HCT116 (cell line): Measurements from ENCODE around the gene KCNC1. TPM values are rescaled to one million over a fixed set of nuclear protein-coding genes. Genes with fewer than 3 reads are reported as not detected.

Source experiments
- ATAC-seq: fragments of 200-7000 bp; cut with Tn5 transposase; 2 replicates; pipeline ENCODE4 v1.9.1; 2020; ENCODE audit warnings: mild to moderate bottlenecking, moderate library complexity
- BruUV-seq: library from RNA; stranded (reverse); fragments of 400-500 nt; replicated peaks from 2 replicates; lab custom pipeline; 2021; lab: Mats Ljungman, UMichigan
- CTCF ChIA-PET: fragments of 300-600 bp; sonication (Branson Sonifier 250); formaldehyde crosslinking; loops from one replicate; lab custom pipeline; 2021; ENCODE audit warnings: antibody characterized with exemption; lab: Charles Lee
- POLR2A ChIA-PET: fragments of 300-600, 350-600 bp; sonication (Branson Sonifier 250); formaldehyde crosslinking; loops from one replicate; lab custom pipeline; 2021; ENCODE audit warnings: antibody characterized with exemption; lab: Charles Lee
- RAD21 ChIA-PET, 2 experiments: fragments of 300-600 bp; sonication (Branson Sonifier 250); formaldehyde crosslinking; loops; one replicate each; lab custom pipeline; 2023; ENCODE audit warnings: low total read pairs in 2 of 2; ENCODE audit not compliant: uncharacterized antibody in 2 of 2, unreplicated experiment in 2 of 2, low non-redundant PET in 1 of 2; lab: Charles Lee
- DNase-seq: peaks from one replicate; pipeline ENCODE4 v3.0.0-alpha.2; 2010; ENCODE audit warnings: low read depth, low spot score
- H2AFZ ChIP-seq: fragments of 200-600 bp; shearing (Covaris generic), sonication (generic); 2 replicates; pipeline ENCODE4 v1.6.1; 2017; ENCODE audit warnings: low read depth, mixed run types, mixed read lengths, antibody characterized with exemption, low read length; ENCODE audit not compliant: poor library complexity, severe bottlenecking
- H3K27ac ChIP-seq: 2 replicates; pipeline ENCODE4 v1.5.1; 2012; ENCODE audit warnings: low read depth, low read length
- H3K27me3 ChIP-seq: fragments of 200-600 bp; sonication (generic); 2 replicates; pipeline ENCODE4 v1.6.1; 2016; ENCODE audit warnings: mixed run types, low read length, mixed read lengths; ENCODE audit not compliant: insufficient read depth
- H3K36me3 ChIP-seq, 2 experiments: fragments of 200-500 bp in 1 of 2; fragments of 200-600 bp in 1 of 2; sonication (Bioruptor generic) in 1 of 2; sonication (generic) in 1 of 2; 2 replicates each; pipeline versions ENCODE4 v1.5.1 to v1.6.1; 2014 to 2016; ENCODE audit warnings: low read length in 2 of 2, inconsistent platforms in 1 of 2, mixed read lengths in 1 of 2, mixed run types in 1 of 2; ENCODE audit not compliant: insufficient read depth in 2 of 2, control insufficient read depth in 1 of 2
- H3K4me1 ChIP-seq, 2 experiments: fragments of 200-600 bp in 1 of 2; sonication (generic) in 1 of 2; 2 replicates each; pipeline versions ENCODE4 v1.5.1 to v1.6.1; 2012 to 2017; ENCODE audit warnings: low read length in 2 of 2, inconsistent platforms in 1 of 2, mild to moderate bottlenecking in 1 of 2, mixed read lengths in 1 of 2, mixed run types in 1 of 2, moderate library complexity in 1 of 2; ENCODE audit not compliant: insufficient read depth in 2 of 2, control insufficient read depth in 1 of 2
- H3K4me2 ChIP-seq: fragments of 200-600 bp; sonication (generic); 2 replicates; pipeline ENCODE4 v1.6.1; 2017; ENCODE audit warnings: mixed run types, low read length, mixed read lengths
- H3K4me3 ChIP-seq, 2 experiments: fragments of 200-600 bp in 1 of 2; sonication (generic) in 1 of 2; replicated peaks in 1 of 2; 2 replicates each; pipeline ENCODE4 v1.5.1; 2011 to 2016; ENCODE audit warnings: low read length in 2 of 2, control low read depth in 1 of 2, low read depth in 1 of 2, mild to moderate bottlenecking in 1 of 2, mixed read lengths in 1 of 2, mixed run types in 1 of 2
- H3K79me2 ChIP-seq: fragments of 200-600 bp; sonication (generic); 2 replicates; pipeline ENCODE4 v1.6.1; 2017; ENCODE audit warnings: mild to moderate bottlenecking, mixed run types, low read length, moderate library complexity, mixed read lengths; ENCODE audit not compliant: insufficient read depth
- H3K9ac ChIP-seq: fragments of 200-600 bp; sonication (generic); 2 replicates; pipeline ENCODE4 v1.6.1; 2016; ENCODE audit warnings: low read length, mixed read lengths
- H3K9me2 ChIP-seq: fragments of 200-600 bp; sonication (generic), shearing (Covaris generic); 2 replicates; pipeline ENCODE4 v1.6.1; 2017; ENCODE audit warnings: mixed run types, mild to moderate bottlenecking, moderate library complexity; ENCODE audit not compliant: insufficient read depth
- H3K9me3 ChIP-seq, 2 experiments: fragments of 200-500 bp in 1 of 2; fragments of 200-600 bp in 1 of 2; sonication (Bioruptor generic) in 1 of 2; sonication (generic) in 1 of 2; 2 replicates each; pipeline ENCODE4 v1.6.1; 2014 to 2017; ENCODE audit warnings: low read length in 2 of 2, mixed read lengths in 2 of 2, inconsistent platforms in 1 of 2, low read depth in 1 of 2, mild to moderate bottlenecking in 1 of 2, mixed run types in 1 of 2, moderate library complexity in 1 of 2; ENCODE audit not compliant: control insufficient read depth in 1 of 2, insufficient read depth in 1 of 2
- H4K20me1 ChIP-seq: fragments of 200-600 bp; sonication (generic), shearing (Covaris generic); 2 replicates; pipeline ENCODE4 v1.6.1; 2017; ENCODE audit warnings: mixed run types, mild to moderate bottlenecking, moderate library complexity; ENCODE audit not compliant: insufficient read depth
- CTCF ChIP-seq, 3 experiments: fragments of 200-600 bp in 1 of 3; sonication (generic) in 1 of 3; IDR thresholded peaks in 2 of 3; conservative IDR thresholded peaks in 1 of 3; 2 replicates each; pipeline ENCODE4 v1.5.1; 2012 to 2017; ENCODE audit warnings: low read depth in 2 of 3, low read length in 2 of 3, antibody characterized with exemption in 1 of 3, borderline replicate concordance in 1 of 3, control low read depth in 1 of 3, mild to moderate bottlenecking in 1 of 3, mixed read lengths in 1 of 3, mixed run types in 1 of 3, moderate library complexity in 1 of 3; ENCODE audit not compliant: insufficient read depth in 1 of 3
- EGR1 ChIP-seq: IDR thresholded peaks from 2 replicates; pipeline ENCODE4 v1.6.1; 2012; ENCODE audit warnings: low read depth
- ELF1 ChIP-seq: IDR thresholded peaks from 2 replicates; pipeline ENCODE4 v1.6.1; 2012; ENCODE audit warnings: low read depth, borderline replicate concordance
- EZH2 ChIP-seq: fragments of 200-600 bp; sonication (generic); IDR thresholded peaks from 2 replicates; pipeline ENCODE4 v1.6.1; 2017; ENCODE audit warnings: antibody characterized with exemption, mixed run types
- FOSL1 ChIP-seq: IDR thresholded peaks from 2 replicates; pipeline ENCODE4 v1.6.1; 2012; ENCODE audit warnings: low read depth
- JUND ChIP-seq: IDR thresholded peaks from 2 replicates; pipeline ENCODE4 v1.6.1; 2012
- MAX ChIP-seq: IDR thresholded peaks from 2 replicates; pipeline ENCODE4 v1.6.1; 2012
- POLR2A ChIP-seq: IDR thresholded peaks from 2 replicates; pipeline ENCODE4 v1.7.0; 2011; ENCODE audit warnings: borderline replicate concordance; ENCODE audit not compliant: insufficient read depth, insufficient read length; ENCODE audit errors: extremely low read depth
- POLR2AphosphoS5 ChIP-seq: IDR thresholded peaks from 2 replicates; pipeline ENCODE4 v1.6.1; 2011; ENCODE audit warnings: mild to moderate bottlenecking, low read depth, low read length, moderate library complexity
- RAD21 ChIP-seq: IDR thresholded peaks from 2 replicates; pipeline ENCODE4 v1.6.1; 2012; ENCODE audit warnings: low read depth, mild to moderate bottlenecking
- REST ChIP-seq: IDR thresholded peaks from 2 replicates; pipeline ENCODE4 v1.6.1; 2012; ENCODE audit warnings: low read depth
- SIN3A ChIP-seq: IDR thresholded peaks from 2 replicates; pipeline ENCODE4 v1.6.1; 2012; ENCODE audit warnings: low read depth
- SP1 ChIP-seq: IDR thresholded peaks from 2 replicates; pipeline ENCODE4 v1.6.1; 2012; ENCODE audit warnings: low read depth
- TCF7L2 ChIP-seq: IDR thresholded peaks from 2 replicates; pipeline ENCODE4 v1.7.0; 2011; ENCODE audit warnings: borderline replicate concordance, inconsistent platforms; ENCODE audit not compliant: insufficient read depth, insufficient read length; ENCODE audit errors: extremely low read depth
- YY1 ChIP-seq: IDR thresholded peaks from 2 replicates; pipeline ENCODE4 v1.6.1; 2011; ENCODE audit warnings: low read length, low read depth, moderate library complexity, mild to moderate bottlenecking; ENCODE audit not compliant: insufficient replicate concordance; ENCODE audit errors: extremely low read depth
- ZFX ChIP-seq: fragments of 450-650 bp; IDR thresholded peaks from 2 replicates; pipeline ENCODE4 v1.6.1; 2017
- ZNF274 ChIP-seq: fragments of 200-500 bp; sonication (Bioruptor generic); IDR thresholded peaks from 2 replicates; pipeline ENCODE4 v1.6.1; 2014; ENCODE audit warnings: mild to moderate bottlenecking, low read depth, low read length, inconsistent platforms
- intact Hi-C: fragments of 100-400 bp; cut with micrococcal nuclease; formaldehyde crosslinking; loops from 2 replicates; pipeline ENCODE4 v1.10.0; 2022
- total RNA-seq: library from RNA; stranded (reverse); gene quantifications from one replicate; pipeline ENCODE4 v1.2.1, GENCODE V29; 2021; ENCODE audit not compliant: unreplicated experiment

KCNC1 gene
- total RNA-seq, 1 experiment from 2014 or later: 0.12 TPM

GRCh38 chr11:17767301-17767885, 32.8 kb downstream of the KCNC1 start:
- no peak for ATAC-seq

GRCh38 chr11:17767914-17768313, 33.3 kb downstream of the KCNC1 start:
- no peaks in the 10 kb centered on the region for H3K27me3 ChIP-seq
- no peak for ATAC-seq
- H3K27ac ChIP-seq: no peak overlapping the region
- H3K9me2 ChIP-seq: no peaks in the 10 kb centered on the region
- intact Hi-C loops: no loop called here
- no peak overlapping the region for H3K4me2 ChIP-seq
- ChIA-PET POLR2A (no interaction called here), RAD21 (no interaction called here)
- no peak overlapping the region for H3K4me3 ChIP-seq
- H3K9me3 ChIP-seq: no peaks in the 10 kb centered on the region
- H4K20me1 ChIP-seq: no peaks in the 10 kb centered on the region
- H3K4me1 ChIP-seq: peaks cover 3 to 6% of the 10 kb centered on the region in 2 experiments; a peak in 3 of 4 replicates
- no peak for DNase-seq
- BruUV-seq: no TSS peak
- H2AFZ ChIP-seq: no peak overlapping the region
- TF ChIP-seq CTCF (IDR thresholded peaks at IDR 0.05 in 2 of 3, conservative IDR thresholded peaks at IDR 0.05 in 1 of 3; ENCODE audit: borderline replicate concordance in 1 of 3, insufficient read depth in 1 of 3, low read depth in 2 of 3, low read length in 2 of 3): no peak
- no peak for TF ChIP-seq ZNF274
- TF ChIP-seq EZH2: no peak
- no peak for TF ChIP-seq RAD21
- no peak for TF ChIP-seq ELF1
- TF ChIP-seq REST: no peak
- TF ChIP-seq EGR1: no peak
- no peak for TF ChIP-seq SP1
- no peak for TF ChIP-seq FOSL1
- TF ChIP-seq, all 23 proteins: peak for 0
- CTCF ChIA-PET: interaction anchor here (1.1 to 1.8 kb wide), 2 partner anchors 205 to 322 kb away, joined by 3 to 5 read pairs; no protein-coding TSS in a partner anchor
- Histone ChIP-seq H3K36me3 (no peaks in the 10 kb centered on the region), H3K9ac (no peak overlapping the region), H3K79me2 (no peaks in the 10 kb centered on the region)

More at GRCh38 chr11:17767301-17767885, 32.8 kb downstream of the KCNC1 start:
- no peaks in the 10 kb centered on the region for H3K36me3 ChIP-seq
- H3K4me2 ChIP-seq: no peak overlapping the region
- no peak overlapping the region for H3K4me3 ChIP-seq
- H3K27ac ChIP-seq: no peak overlapping the region
- H3K79me2 ChIP-seq: no peaks in the 10 kb centered on the region
- no peaks in the 10 kb centered on the region for H3K9me3 ChIP-seq
- RAD21 ChIA-PET: interaction anchor here in 1 of 2 experiments (0.7 kb wide), 1 partner anchor 40 kb away, joined by 3 read pairs; no protein-coding TSS in a partner anchor
- CTCF ChIA-PET: interaction anchor here (0.6 to 1.9 kb wide), 16 partner anchors 9 to 322 kb away, joined by 3 to 8 read pairs (median 4); no protein-coding TSS in a partner anchor
- H3K9ac ChIP-seq: no peak overlapping the region
- no TSS peak for BruUV-seq
- no peaks in the 10 kb centered on the region for H3K27me3 ChIP-seq
- POLR2A ChIA-PET: no interaction called here
- TF ChIP-seq EZH2 (no peak), TCF7L2 (no peak), POLR2AphosphoS5 (no peak), MAX (no peak), RAD21 (no peak), ZFX (no peak), SIN3A (no peak), ZNF274 (no peak), POLR2A (no peak), EGR1 (no peak), JUND (no peak), YY1 (no peak)
- DNase-seq: no peak
- H3K9me2 ChIP-seq: no peaks in the 10 kb centered on the region
- peaks cover 3 to 6% of the 10 kb centered on the region in 2 experiments; a peak in 3 of 4 replicates for H3K4me1 ChIP-seq
- H4K20me1 ChIP-seq: no peaks in the 10 kb centered on the region
- intact Hi-C loops: no loop called here
- H2AFZ ChIP-seq: no peak overlapping the region
